HTERT RPE-1 (cell line): ENCODE measurements around the gene EDC4.
"Not testable (repeated sequence)": the region's sequence is repeated elsewhere in the genome, so short reads cannot be mapped to it uniquely, and the experiment has no call there.

Experiments used
- in situ Hi-C: fragments of 300-500 bp; cut with MboI; formaldehyde crosslinking; loops from 4 replicates; pipeline ENCODE4 v1.14.3; 2020; ENCODE audit warnings: low sequenced_read_pairs

Gene EDC4

GRCh38 chr16:67872631-67873434 lies at the start of gene EDC4:
Gene EDC4 (plus strand): TSS chr16:67873052. CDS start chr16:67873262, 210 bp downstream.
- in situ Hi-C loops: no loop called here

- in situ Hi-C loops: no loop called here
Measured at GRCh38 chr16:67825119-67825518, 47.7 kb upstream of the EDC4 start.

GRCh38 chr16:67825906-67826305 lies 46.9 kb upstream of the EDC4 start:
- in situ Hi-C loops: no loop called here

GRCh38 chr16:67828651-67829050 lies 44.2 kb upstream of the EDC4 start:
- in situ Hi-C loops: no loop called here

- in situ Hi-C loops: no loop called here
Measured at GRCh38 chr16:67833030-67833414, 39.8 kb upstream of the EDC4 start.

GRCh38 chr16:67833415-67834241 lies 39.2 kb upstream of the EDC4 start:
- in situ Hi-C loops: no loop called here

GRCh38 chr16:67834242-67834614 lies 38.6 kb upstream of the EDC4 start:
- in situ Hi-C loops: no loop called here

- in situ Hi-C loops: not testable (repeated sequence)
Measured at GRCh38 chr16:67837190-67837589, 35.7 kb upstream of the EDC4 start.

GRCh38 chr16:67837811-67838210 lies 35.0 kb upstream of the EDC4 start:
- in situ Hi-C loops: no loop called here

- in situ Hi-C loops: no loop called here
Measured at GRCh38 chr16:67841198-67841815, 31.5 kb upstream of the EDC4 start.

- in situ Hi-C loops: no loop called here
Measured at GRCh38 chr16:67841816-67842508, 30.9 kb upstream of the EDC4 start, which contains the start of gene THAP11. Gene THAP11 (plus strand): TSS chr16:67842320. CDS start chr16:67842555, 235 bp downstream.

GRCh38 chr16:67842509-67843342 lies 30.1 kb upstream of the EDC4 start:
- in situ Hi-C loops: no loop called here

- in situ Hi-C loops: no loop called here
Measured at GRCh38 chr16:67843343-67843765, 29.5 kb upstream of the EDC4 start.

- in situ Hi-C loops: no loop called here
Measured at GRCh38 chr16:67844497-67844896, 28.4 kb upstream of the EDC4 start.

- in situ Hi-C loops: no loop called here
Measured at GRCh38 chr16:67845291-67846062, 27.4 kb upstream of the EDC4 start.

- in situ Hi-C loops: no loop called here
Measured at GRCh38 chr16:67846063-67846319, 26.9 kb upstream of the EDC4 start.

- in situ Hi-C loops: no loop called here
Measured at GRCh38 chr16:67846320-67847063, 26.4 kb upstream of the EDC4 start, which contains the start of gene NUTF2. Gene NUTF2 (plus strand): TSS chr16:67846933. CDS start chr16:67865131, 18,198 bp downstream.

GRCh38 chr16:67847064-67847861 lies 25.6 kb upstream of the EDC4 start, which contains the start of gene CENPT:
Gene CENPT (minus strand): TSS chr16:67847693. CDS start chr16:67833859, 13,834 bp downstream.
- in situ Hi-C loops: no loop called here
